ENCODE measurements around the gene VTI1A. TPM values are rescaled to one million over a fixed set of nuclear protein-coding genes. Genes with fewer than 3 reads are reported as not detected.

Gene VTI1A
- total and polyA plus RNA-seq, 2 of the 8 experiments (the other 6 are each of a cell fraction or from before 2014, with no cell fraction given): 6.0 to 20.0 TPM

DNA sequence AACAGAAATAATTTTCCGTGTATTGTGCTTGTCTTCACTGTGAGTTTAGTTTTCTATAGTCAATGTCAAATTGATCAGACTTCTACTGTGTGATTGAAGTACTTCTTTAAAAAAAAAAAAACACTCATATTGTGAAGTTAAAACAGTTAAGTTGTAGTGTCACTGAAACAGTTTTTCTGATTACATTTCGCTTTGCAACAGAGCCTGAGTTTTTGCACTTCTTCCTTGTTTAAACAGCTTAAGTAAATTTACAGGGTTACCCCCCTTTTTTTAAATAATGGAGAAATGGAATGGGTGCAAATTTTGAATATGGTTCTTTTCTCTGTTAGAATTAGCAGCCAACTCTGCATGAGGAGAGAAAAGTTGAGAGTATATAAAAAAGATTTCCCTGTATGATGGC is 117.3 kb downstream of the VTI1A start (continued):
- TF ChIP-seq JUND (IDR thresholded peaks at IDR 0.05; ENCODE audit: low read length) (no peak), POLR2A (IDR thresholded peaks at IDR 0.05; ENCODE audit: control extremely low read depth in 1 of 2, low read depth in 2 of 2, low read length in 2 of 2) (no peak), CEBPB (IDR thresholded peaks at IDR 0.05; ENCODE audit: low read depth, low read length) (no peak), PHF8 (conservative IDR thresholded peaks at IDR 0.05; ENCODE audit: low read depth, low read length) (no peak), SAP30 (IDR thresholded peaks at IDR 0.05; ENCODE audit: insufficient read depth, insufficient replicate concordance, low read length) (no peak), EZH2 (IDR thresholded peaks at IDR 0.05; ENCODE audit: low read depth, low read length, severe bottlenecking) (no peak)
- TF ChIP-seq, protein P1, sequence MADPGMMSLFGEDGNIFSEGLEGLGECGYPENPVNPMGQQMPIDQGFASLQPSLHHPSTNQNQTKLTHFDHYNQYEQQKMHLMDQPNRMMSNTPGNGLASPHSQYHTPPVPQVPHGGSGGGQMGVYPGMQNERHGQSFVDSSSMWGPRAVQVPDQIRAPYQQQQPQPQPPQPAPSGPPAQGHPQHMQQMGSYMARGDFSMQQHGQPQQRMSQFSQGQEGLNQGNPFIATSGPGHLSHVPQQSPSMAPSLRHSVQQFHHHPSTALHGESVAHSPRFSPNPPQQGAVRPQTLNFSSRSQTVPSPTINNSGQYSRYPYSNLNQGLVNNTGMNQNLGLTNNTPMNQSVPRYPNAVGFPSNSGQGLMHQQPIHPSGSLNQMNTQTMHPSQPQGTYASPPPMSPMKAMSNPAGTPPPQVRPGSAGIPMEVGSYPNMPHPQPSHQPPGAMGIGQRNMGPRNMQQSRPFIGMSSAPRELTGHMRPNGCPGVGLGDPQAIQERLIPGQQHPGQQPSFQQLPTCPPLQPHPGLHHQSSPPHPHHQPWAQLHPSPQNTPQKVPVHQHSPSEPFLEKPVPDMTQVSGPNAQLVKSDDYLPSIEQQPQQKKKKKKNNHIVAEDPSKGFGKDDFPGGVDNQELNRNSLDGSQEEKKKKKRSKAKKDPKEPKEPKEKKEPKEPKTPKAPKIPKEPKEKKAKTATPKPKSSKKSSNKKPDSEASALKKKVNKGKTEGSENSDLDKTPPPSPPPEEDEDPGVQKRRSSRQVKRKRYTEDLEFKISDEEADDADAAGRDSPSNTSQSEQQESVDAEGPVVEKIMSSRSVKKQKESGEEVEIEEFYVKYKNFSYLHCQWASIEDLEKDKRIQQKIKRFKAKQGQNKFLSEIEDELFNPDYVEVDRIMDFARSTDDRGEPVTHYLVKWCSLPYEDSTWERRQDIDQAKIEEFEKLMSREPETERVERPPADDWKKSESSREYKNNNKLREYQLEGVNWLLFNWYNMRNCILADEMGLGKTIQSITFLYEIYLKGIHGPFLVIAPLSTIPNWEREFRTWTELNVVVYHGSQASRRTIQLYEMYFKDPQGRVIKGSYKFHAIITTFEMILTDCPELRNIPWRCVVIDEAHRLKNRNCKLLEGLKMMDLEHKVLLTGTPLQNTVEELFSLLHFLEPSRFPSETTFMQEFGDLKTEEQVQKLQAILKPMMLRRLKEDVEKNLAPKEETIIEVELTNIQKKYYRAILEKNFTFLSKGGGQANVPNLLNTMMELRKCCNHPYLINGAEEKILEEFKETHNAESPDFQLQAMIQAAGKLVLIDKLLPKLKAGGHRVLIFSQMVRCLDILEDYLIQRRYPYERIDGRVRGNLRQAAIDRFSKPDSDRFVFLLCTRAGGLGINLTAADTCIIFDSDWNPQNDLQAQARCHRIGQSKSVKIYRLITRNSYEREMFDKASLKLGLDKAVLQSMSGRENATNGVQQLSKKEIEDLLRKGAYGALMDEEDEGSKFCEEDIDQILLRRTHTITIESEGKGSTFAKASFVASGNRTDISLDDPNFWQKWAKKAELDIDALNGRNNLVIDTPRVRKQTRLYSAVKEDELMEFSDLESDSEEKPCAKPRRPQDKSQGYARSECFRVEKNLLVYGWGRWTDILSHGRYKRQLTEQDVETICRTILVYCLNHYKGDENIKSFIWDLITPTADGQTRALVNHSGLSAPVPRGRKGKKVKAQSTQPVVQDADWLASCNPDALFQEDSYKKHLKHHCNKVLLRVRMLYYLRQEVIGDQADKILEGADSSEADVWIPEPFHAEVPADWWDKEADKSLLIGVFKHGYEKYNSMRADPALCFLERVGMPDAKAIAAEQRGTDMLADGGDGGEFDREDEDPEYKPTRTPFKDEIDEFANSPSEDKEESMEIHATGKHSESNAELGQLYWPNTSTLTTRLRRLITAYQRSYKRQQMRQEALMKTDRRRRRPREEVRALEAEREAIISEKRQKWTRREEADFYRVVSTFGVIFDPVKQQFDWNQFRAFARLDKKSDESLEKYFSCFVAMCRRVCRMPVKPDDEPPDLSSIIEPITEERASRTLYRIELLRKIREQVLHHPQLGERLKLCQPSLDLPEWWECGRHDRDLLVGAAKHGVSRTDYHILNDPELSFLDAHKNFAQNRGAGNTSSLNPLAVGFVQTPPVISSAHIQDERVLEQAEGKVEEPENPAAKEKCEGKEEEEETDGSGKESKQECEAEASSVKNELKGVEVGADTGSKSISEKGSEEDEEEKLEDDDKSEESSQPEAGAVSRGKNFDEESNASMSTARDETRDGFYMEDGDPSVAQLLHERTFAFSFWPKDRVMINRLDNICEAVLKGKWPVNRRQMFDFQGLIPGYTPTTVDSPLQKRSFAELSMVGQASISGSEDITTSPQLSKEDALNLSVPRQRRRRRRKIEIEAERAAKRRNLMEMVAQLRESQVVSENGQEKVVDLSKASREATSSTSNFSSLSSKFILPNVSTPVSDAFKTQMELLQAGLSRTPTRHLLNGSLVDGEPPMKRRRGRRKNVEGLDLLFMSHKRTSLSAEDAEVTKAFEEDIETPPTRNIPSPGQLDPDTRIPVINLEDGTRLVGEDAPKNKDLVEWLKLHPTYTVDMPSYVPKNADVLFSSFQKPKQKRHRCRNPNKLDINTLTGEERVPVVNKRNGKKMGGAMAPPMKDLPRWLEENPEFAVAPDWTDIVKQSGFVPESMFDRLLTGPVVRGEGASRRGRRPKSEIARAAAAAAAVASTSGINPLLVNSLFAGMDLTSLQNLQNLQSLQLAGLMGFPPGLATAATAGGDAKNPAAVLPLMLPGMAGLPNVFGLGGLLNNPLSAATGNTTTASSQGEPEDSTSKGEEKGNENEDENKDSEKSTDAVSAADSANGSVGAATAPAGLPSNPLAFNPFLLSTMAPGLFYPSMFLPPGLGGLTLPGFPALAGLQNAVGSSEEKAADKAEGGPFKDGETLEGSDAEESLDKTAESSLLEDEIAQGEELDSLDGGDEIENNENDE (IDR thresholded peaks at IDR 0.05; ENCODE audit: insufficient replicate concordance, low read length): no peak
- TF ChIP-seq, protein P2, sequence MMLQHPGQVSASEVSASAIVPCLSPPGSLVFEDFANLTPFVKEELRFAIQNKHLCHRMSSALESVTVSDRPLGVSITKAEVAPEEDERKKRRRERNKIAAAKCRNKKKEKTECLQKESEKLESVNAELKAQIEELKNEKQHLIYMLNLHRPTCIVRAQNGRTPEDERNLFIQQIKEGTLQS (IDR thresholded peaks at IDR 0.05; ENCODE audit: insufficient read depth, low read depth, low read length): no peak
